ENCODE measurements around the gene ATOH8.

ATOH8 gene

DNA sequence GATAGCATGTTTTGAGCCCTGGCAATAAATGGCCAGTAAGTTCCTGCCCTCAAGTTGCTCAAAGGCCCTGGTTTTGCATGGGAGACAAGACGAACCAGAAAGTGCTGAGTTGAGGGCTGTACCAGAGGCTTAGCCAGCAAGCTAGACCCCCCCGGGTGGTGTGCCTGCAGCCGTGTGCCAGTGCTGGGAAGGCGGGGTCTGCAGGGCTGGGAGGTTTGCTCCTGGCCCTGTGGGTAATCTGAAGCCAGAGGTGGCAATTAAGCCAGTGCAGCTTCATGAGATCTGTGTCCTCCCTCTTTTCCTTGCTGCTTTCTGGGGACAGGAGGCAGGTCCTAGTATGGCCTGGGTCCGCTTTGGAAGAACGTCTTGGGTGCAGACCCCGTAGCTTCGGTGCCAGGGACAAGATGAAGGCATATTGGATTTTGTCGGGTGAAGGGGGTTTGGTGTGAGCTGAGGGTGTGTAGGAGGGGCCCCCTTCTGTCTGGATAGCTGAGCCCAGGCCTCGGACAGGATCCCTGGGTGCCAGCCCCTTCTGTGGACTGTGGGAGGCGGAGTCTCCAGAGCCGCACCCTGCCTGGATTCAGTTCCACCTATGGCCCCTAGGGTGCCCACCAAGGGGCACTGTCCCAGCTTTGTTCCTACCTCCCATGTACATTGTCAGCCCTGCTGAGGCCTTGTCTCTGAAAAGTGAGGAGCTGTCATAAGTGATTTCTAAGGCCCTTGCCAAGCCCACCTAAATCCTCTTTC lies 15.6 kb downstream of the ATOH8 start:
- DNase-seq (ENCODE audit: low read depth in 3 of 3, low spot score in 1 of 3), result no peak

- DNase-seq (ENCODE audit: low read depth in 3 of 3, low spot score in 1 of 3), result no peak
These were observed 16.2 kb downstream of the ATOH8 start for GRCh38 chr2:85769983-85770362.

DNA sequence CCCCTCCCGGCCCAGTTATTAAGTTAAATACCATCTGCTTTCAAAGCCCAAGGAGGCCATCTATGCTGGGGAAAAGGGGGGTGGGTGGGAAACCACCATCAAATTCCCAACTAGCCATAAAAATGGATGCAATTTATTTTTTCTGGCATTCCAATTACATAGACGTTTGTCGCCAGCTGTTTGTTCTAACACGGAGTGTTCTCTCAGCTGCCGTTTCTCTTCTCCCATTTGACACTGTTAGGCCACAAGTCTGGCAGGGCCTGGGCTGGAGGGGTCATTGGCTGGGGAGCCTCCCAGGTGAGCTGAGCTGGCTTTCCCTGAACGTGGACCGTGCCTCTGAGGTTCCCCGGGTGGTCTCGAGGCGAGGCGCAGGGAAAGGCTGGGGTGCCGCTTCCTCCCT lies 16.6 kb downstream of the ATOH8 start:
- DNase-seq (ENCODE audit: low read depth in 3 of 3, low spot score in 1 of 3), result no peak

GRCh38 chr2:85770786-85771409 lies 17.1 kb downstream of the ATOH8 start:
- no peak for DNase-seq (ENCODE audit: low read depth in 3 of 3, low spot score in 1 of 3)

- no peak for DNase-seq (ENCODE audit: low read depth in 3 of 3, low spot score in 1 of 3)
These were observed 17.7 kb downstream of the ATOH8 start for GRCh38 chr2:85771486-85771885.

GRCh38 chr2:85772019-85772745 lies 18.4 kb downstream of the ATOH8 start:
- no peak for DNase-seq (ENCODE audit: low read depth in 3 of 3, low spot score in 1 of 3)

GRCh38 chr2:85772841-85773491 lies 19.2 kb downstream of the ATOH8 start:
- DNase-seq (ENCODE audit: low read depth in 3 of 3, low spot score in 1 of 3), result no peak

GRCh38 chr2:85773692-85774091 lies 19.9 kb downstream of the ATOH8 start:
- DNase-seq (ENCODE audit: low read depth in 3 of 3, low spot score in 1 of 3), result no peak

GRCh38 chr2:85774126-85774978 lies 20.6 kb downstream of the ATOH8 start:
- no peak for DNase-seq (ENCODE audit: low read depth in 3 of 3, low spot score in 1 of 3)

GRCh38 chr2:85775406-85776381 lies 21.9 kb downstream of the ATOH8 start:
- DNase-seq (ENCODE audit: low read depth in 3 of 3, low spot score in 1 of 3), result no peak

DNA sequence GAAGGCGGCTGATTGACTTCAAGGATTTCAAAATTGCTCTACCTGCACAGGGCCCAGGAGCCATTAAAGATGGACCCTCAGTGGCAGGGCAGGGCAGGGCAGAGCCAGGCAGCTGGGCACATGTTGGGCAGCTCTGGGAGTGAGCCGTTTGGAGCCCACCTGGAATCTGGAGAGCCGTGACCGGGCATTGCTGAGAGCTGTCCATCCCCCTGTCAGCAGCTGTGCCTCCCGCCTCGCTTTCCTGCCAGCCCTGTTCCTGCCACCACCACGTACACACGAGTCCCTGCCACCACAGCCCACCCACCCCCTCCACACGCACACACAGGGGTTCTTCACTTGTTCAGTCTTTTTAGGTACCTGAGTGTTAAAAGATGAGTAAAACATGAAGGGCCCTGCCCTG lies 22.9 kb downstream of the ATOH8 start:
- no peak for DNase-seq (ENCODE audit: low read depth in 3 of 3, low spot score in 1 of 3)

DNA sequence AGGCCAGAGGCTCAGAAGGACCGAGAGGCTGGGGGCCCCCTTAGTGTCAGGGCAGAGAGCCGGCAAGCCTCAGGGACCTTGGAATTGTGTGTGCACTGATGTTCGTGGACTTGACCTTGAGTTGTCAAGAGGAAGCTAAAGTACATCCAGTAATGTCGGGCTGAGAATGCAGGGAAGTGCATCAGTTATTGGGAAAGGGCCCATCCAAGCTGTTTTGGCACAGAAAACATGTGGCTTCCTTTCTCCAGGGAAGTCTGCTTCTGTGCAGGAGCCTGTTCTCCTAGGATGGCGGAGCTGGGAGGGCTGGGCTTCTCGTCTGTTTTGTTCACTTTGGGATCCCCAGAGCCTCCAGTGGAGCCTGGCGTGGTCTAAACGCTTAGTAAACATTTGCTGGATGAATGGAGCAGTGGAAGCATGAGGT lies 23.7 kb downstream of the ATOH8 start:
- no peak for DNase-seq (ENCODE audit: low read depth in 3 of 3, low spot score in 1 of 3)

DNA sequence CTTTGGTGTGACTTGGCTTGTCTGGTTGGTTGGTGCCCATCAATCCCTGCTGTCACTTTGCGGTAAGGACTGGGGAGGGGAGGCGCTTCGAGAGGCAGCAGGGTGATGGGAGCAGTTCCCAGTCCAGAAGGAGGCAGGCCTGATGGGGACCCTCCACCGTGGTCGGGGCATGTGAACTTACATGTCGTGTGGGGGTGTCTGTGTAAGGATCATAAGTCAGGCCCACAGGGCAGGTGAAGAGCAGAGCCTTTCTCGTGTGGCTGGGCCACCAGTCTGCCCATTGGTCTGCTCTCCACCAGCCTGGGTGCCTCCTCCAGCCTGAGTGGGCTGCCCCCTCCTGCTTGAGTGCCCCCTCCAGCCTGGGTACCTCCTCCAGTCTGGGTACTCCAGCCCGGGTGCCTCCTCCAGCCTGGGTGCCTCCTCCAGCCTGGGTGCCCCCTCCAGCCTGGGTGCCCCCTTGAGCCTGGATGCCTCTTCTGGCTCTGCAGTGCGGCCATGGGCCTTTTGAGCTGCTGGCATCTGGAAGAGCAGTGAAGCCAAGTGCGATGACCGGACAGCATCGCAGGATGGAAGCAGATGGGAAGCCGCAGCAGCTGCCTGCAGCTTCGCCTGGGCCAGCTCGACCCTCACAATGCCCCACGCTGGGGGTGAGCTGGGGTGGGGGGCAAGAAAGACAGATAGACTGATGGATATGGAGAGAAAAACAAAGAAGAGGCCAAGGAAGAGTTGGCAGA lies 25.0 kb downstream of the ATOH8 start:
- DNase-seq (ENCODE audit: low read depth in 3 of 3, low spot score in 1 of 3), result no peak

DNA sequence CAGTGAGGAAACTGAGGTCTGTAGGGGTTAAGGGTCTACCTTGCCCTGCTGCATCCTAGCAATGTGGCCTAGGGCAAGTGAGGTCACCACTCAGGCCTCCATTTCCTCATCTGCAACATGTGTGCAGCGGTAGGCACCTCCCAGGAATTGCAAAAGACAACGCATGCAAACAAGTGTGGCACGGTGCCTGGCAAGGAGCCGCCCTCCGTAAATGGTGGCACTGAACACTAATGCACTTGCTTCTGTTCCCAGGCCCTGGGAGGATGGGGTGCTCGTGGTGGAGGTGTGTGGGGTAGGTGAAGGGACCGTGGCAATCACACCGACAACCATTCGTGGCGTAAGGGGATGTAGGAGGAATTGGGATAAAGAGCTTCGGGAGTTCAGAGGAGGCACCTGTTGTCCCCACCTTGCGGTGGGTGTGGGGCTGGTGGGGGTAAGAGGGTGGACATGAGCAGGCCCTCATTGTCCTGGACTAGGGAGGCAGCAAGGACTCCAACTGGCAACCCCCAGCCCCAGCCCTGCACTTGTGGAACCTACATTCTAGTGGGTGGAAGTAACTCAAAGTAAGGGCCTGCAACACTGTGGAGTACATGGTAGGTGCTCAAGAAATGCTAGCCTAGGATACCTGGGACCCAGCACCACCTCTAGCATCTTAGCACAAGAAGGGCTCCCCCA lies 26.0 kb downstream of the ATOH8 start:
- no peak for DNase-seq (ENCODE audit: low read depth in 3 of 3, low spot score in 1 of 3)

- no peak for DNase-seq (ENCODE audit: low read depth in 3 of 3, low spot score in 1 of 3)
These were observed 26.7 kb downstream of the ATOH8 start for GRCh38 chr2:85780316-85781012.

GRCh38 chr2:85781013-85781332 lies 27.2 kb downstream of the ATOH8 start:
- DNase-seq (ENCODE audit: low read depth in 3 of 3, low spot score in 1 of 3), result no peak

DNA sequence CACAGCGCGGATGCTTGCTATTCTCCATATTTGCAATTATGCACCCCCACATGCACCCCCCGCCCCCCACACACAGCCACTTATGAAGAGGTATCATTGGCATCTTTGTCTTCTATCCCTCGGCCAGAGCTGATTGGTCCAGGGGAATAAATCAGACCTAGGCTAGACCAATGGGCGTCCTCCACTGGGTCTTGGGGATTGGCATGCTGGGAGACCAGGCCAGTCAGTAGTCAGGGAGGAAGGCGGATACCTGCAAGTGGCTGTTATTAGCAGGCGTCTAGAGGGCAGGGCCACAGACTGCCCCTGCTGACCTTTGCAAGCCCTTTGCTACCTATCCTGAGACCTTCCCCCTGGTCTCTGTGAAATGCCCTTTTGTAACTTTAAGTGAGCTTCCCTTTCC lies 30.0 kb downstream of the ATOH8 start:
- DNase-seq (ENCODE audit: low read depth in 3 of 3, low spot score in 1 of 3), result no peak

DNA sequence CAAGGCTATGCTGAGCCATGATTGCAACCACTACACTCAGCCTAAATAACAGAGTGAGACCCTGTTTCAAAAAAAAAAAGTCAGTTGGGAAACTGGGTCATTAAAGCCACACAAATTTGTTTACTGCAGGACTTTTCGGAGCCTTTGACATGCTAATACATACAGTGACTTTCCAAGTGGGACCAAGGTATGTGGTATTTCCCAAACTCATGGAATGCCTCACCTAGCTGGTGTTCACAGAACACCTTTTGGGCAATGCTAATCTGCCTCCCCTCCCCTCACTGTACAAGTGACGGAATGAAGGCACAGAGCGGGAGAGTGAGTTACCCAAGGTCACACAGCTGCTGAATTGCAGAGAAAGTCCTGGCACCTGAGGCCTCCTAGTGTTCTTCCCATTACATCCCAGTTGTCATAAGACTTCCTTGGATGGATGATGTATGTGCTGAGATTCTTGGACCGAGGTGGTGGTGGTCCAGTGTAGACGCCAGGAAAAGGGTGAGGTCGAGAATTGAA lies 30.7 kb downstream of the ATOH8 start:
- no peak for DNase-seq (ENCODE audit: low read depth in 3 of 3, low spot score in 1 of 3)

Measured in stimulated activated CD4-positive, alpha-beta T cell treated with anti-CD3 and anti-CD28 coated beads, TNF-alpha, amount 100 ng/mL, for 1 hour (primary cell).